ENCODE data around the gene UNC119B. TPM values are rescaled to one million over a fixed set of nuclear protein-coding genes. Genes with fewer than 3 reads are reported as not detected.

The UNC119B gene
- total and polyA plus RNA-seq, 2 experiments from 2014 or later: 9.9 to 51.3 TPM

GRCh38 chr12:120726510-120726793 lies 16.2 kb downstream of the UNC119B start:
- Histone ChIP-seq H3K27me3 (ENCODE audit: insufficient read depth) (no peaks in the 10 kb centered on the region), H3K27ac (ENCODE audit: low read depth) (no peak overlapping the region), H3K4me3 (peak overlapping the region; percentile 58), H3F3A (replicated peaks; ENCODE audit: low read depth) (peaks cover 20% of the 10 kb centered on the region), H2AFZ (peak overlapping the region; percentile 99), H3K79me2 (replicated peaks; ENCODE audit: insufficient read depth) (no peaks in the 10 kb centered on the region), H3K4me2 (peak overlapping the region; percentile 83; the same call in 1 of the 2 replicates), H3K9me2 (ENCODE audit: insufficient read depth) (no peaks in the 10 kb centered on the region), H3K4me1 (ENCODE audit: insufficient read depth) (peaks cover 11% of the 10 kb centered on the region), H3K36me3 (ENCODE audit: insufficient read depth) (peaks cover 13% of the 10 kb centered on the region), H4K20me1 (replicated peaks; ENCODE audit: insufficient read depth) (peaks cover 14% of the 10 kb centered on the region; the same call in 1 of the 2 replicates)
- no peak for ATAC-seq
- Mint-ChIP-seq H3K27me3 (ENCODE audit: insufficient read depth, low read depth, poor library complexity) (peaks cover 4% of the 10 kb centered on the region), H3K27ac (no peak overlapping the region), H3K9me3 (no peaks in the 10 kb centered on the region; the same call in 2 of the 3 replicates), H3K4me3 (peak overlapping the region; percentile 80), H3K4me1 (peaks cover 15% of the 10 kb centered on the region), H3K36me3 (ENCODE audit: low read depth) (peaks cover 37% of the 10 kb centered on the region)
- no peak for DNase-seq (ENCODE audit: low spot score)
- TF ChIP-seq ZNF114 (CRISPR knock-in tag; IDR thresholded peaks at IDR 0.05) (no peak), ZNF331 (CRISPR knock-in tag; IDR thresholded peaks at IDR 0.05; ENCODE audit: low read depth) (no peak), JUNB (IDR thresholded peaks at IDR 0.05; ENCODE audit: unreplicated experiment) (no peak), ZNF462 (CRISPR knock-in tag; IDR thresholded peaks at IDR 0.05) (no peak), EZH2 (IDR thresholded peaks at IDR 0.05; ENCODE audit: low read depth, unreplicated experiment) (no peak), POLR2AphosphoS5 (IDR thresholded peaks at IDR 0.05; ENCODE audit: low read depth) (no peak)

- no peak for DNase-seq (ENCODE audit: low spot score)
- peaks cover 15% of the 10 kb centered on the region for H3K4me1 Mint-ChIP-seq
- H3K27me3 ChIP-seq (ENCODE audit: insufficient read depth): no peaks in the 10 kb centered on the region
- no peaks in the 10 kb centered on the region for H3K79me2 ChIP-seq (replicated peaks; ENCODE audit: insufficient read depth)
- no peak for ATAC-seq
- peaks cover 14% of the 10 kb centered on the region; the same call in 1 of the 2 replicates for H4K20me1 ChIP-seq (replicated peaks; ENCODE audit: insufficient read depth)
- H3K27ac Mint-ChIP-seq: no peak overlapping the region
- peaks cover 8% of the 10 kb centered on the region for H3K36me3 ChIP-seq (ENCODE audit: insufficient read depth)
- no peak overlapping the region for H3K4me2 ChIP-seq
- no peak overlapping the region for H3K4me3 Mint-ChIP-seq
- no peak overlapping the region for H3K4me3 ChIP-seq
- H3K27me3 Mint-ChIP-seq (ENCODE audit: insufficient read depth, low read depth, poor library complexity): peaks cover 4% of the 10 kb centered on the region
- no peak for TF ChIP-seq POLR2AphosphoS5 (IDR thresholded peaks at IDR 0.05; ENCODE audit: low read depth)
- no peak for TF ChIP-seq ZNF462 (CRISPR knock-in tag; IDR thresholded peaks at IDR 0.05)
- H3F3A ChIP-seq (replicated peaks; ENCODE audit: low read depth): peaks cover 20% of the 10 kb centered on the region
- H3K4me1 ChIP-seq (ENCODE audit: insufficient read depth): peaks cover 11% of the 10 kb centered on the region
- no peak overlapping the region for H3K27ac ChIP-seq (ENCODE audit: low read depth)
- H3K9me2 ChIP-seq (ENCODE audit: insufficient read depth): no peaks in the 10 kb centered on the region
- peaks cover 3% of the 10 kb centered on the region; the same call in 2 of the 3 replicates for H3K9me3 Mint-ChIP-seq
- H3K36me3 Mint-ChIP-seq (ENCODE audit: low read depth): peaks cover 35% of the 10 kb centered on the region
- no peak overlapping the region for H2AFZ ChIP-seq
These were observed 16.7 kb downstream of the UNC119B start for GRCh38 chr12:120726961-120727360.
